Thyroid gland (tissue), 4 donors: ENCODE data around the gene SARDH. TPM values are rescaled to one million over a fixed set of nuclear protein-coding genes. Genes with fewer than 3 reads are reported as not detected.

ENCODE experiments used
- DNase-seq, 2 donors: peaks; one replicate each; pipeline ENCODE4 v3.0.0-alpha.2; 2019
- H3K27ac ChIP-seq, 3 donors: fragments of 200-600 bp; sonication (generic); 1 replicate in 2 of 3; 2 replicates in 1 of 3; pipeline ENCODE4 v1.5.1; 2016 to 2019; ENCODE audit warnings: mild to moderate bottlenecking in 1 of 3, moderate library complexity in 1 of 3
- H3K27me3 ChIP-seq: fragments of 200-600 bp; sonication (generic); one replicate; pipeline ENCODE4 v1.5.1; 2019
- H3K36me3 ChIP-seq, 2 donors: fragments of 200-600 bp; sonication (generic); one replicate each; pipeline ENCODE4 v1.5.1; 2016 to 2019
- H3K4me1 ChIP-seq, 2 donors: fragments of 200-600 bp; sonication (generic); one replicate each; pipeline ENCODE4 v1.5.1; 2017 to 2019
- H3K4me3 ChIP-seq, 3 donors: fragments of 200-600 bp; sonication (generic); replicated peaks in 1 of 3; 1 replicate in 2 of 3; 2 replicates in 1 of 3; pipeline ENCODE4 v1.5.1; 2016; ENCODE audit warnings: mild to moderate bottlenecking in 1 of 3
- H3K9me3 ChIP-seq: fragments of 200-600 bp; sonication (generic); one replicate; pipeline ENCODE4 v1.5.1; 2017
- POLR2A ChIP-seq, 2 donors: fragments of 450-650 bp; IDR thresholded peaks; one replicate each; pipeline ENCODE4 v1.6.1; 2017; ENCODE audit warnings: antibody characterized with exemption in 2 of 2, mild to moderate bottlenecking in 2 of 2, moderate library complexity in 1 of 2
- WGBS, 2 donors: methylation state at CpG; one replicate each; pipeline ENCODE4 v1.1.5; 2017; 5-methylcytosine and 5-hydroxymethylcytosine counted together
- intact Hi-C: fragments of 100-400 bp; cut with DNase I; formaldehyde crosslinking; loops from one replicate; pipeline ENCODE4 v1.15.1; 2023
- total RNA-seq, 4 donors: library from RNA; depleted of rRNA; stranded (reverse); fragments of >200 nt; gene quantifications; one replicate each; pipeline ENCODE4 v1.2.3, GENCODE V29; 2016
- TF ChIP-seq, protein P1 (sequence below), 6 experiments: fragments of 200-600 bp in 3 of 6; fragments of 450-650 bp in 3 of 6; sonication (generic) in 3 of 6; IDR thresholded peaks; one replicate each; pipeline ENCODE4 v1.5.1; 2016 to 2019; ENCODE audit warnings: antibody characterized with exemption in 6 of 6, mild to moderate bottlenecking in 2 of 6, inconsistent platforms in 1 of 6, moderate library complexity in 1 of 6

Gene SARDH
- total RNA-seq, 4 donors from 2014 or later: 2.2 to 6.2 (median 3.3) TPM; not detected in 1

DNA sequence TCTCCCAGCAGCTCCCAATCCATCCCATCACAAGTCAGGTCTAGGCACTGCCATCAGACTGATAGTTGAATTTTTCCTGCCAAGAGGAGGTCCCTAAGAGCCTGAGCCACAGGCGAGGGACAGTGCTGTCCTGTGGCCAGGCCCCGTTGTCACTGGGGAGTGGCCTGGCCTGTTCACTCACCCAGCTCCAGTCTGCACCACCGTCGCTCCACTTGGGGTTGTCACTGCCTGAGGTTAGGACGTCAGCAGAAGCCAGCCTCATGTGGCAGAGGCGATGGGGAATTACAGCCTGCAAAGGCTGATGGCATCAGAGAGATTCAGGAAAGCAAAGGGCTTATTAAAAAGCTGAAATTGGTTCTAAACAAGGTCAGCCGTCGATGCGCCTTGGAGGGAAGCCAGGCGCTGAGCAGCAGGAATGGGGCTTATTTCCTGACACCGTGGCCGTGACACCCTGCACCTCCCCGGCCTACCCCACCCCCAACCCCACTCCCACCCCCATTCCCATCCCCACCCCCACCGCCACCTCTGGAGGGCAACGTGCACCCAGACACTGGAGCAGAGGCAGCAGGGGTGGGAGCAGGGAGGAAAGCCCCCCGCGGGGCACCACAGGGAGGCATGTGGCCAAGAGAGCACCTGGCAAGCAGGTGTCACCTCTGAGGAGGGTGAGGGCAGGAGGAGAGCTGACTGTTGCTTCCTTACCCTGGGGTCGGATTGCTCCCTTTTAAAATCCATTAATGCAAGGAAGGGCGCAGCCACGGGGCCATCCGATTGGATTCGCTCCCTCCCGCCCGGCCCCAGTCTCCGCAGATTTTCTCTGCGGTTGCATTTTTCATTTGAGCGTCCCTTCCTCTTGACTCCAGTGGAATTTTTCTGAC lies 105.1 kb downstream of the SARDH start:
- Histone ChIP-seq H3K36me3 (no peaks in the 10 kb centered on the region), H3K27me3 (no peaks in the 10 kb centered on the region), H3K27ac (no peak overlapping the region), H3K4me1 (no peaks in the 10 kb centered on the region), H3K4me3 (no peak overlapping the region), H3K9me3 (no peaks in the 10 kb centered on the region)
- TF ChIP-seq POLR2A (IDR thresholded peaks at IDR 0.05): no peak
- TF ChIP-seq, protein P1, sequence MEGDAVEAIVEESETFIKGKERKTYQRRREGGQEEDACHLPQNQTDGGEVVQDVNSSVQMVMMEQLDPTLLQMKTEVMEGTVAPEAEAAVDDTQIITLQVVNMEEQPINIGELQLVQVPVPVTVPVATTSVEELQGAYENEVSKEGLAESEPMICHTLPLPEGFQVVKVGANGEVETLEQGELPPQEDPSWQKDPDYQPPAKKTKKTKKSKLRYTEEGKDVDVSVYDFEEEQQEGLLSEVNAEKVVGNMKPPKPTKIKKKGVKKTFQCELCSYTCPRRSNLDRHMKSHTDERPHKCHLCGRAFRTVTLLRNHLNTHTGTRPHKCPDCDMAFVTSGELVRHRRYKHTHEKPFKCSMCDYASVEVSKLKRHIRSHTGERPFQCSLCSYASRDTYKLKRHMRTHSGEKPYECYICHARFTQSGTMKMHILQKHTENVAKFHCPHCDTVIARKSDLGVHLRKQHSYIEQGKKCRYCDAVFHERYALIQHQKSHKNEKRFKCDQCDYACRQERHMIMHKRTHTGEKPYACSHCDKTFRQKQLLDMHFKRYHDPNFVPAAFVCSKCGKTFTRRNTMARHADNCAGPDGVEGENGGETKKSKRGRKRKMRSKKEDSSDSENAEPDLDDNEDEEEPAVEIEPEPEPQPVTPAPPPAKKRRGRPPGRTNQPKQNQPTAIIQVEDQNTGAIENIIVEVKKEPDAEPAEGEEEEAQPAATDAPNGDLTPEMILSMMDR (IDR thresholded peaks at IDR 0.05): no peak
- DNase-seq: no peak
- intact Hi-C loops: no loop called here
- WGBS, 2 donors: 65 to 81% methylated on average over 25 to 26 of the region's 27 CpGs

DNA sequence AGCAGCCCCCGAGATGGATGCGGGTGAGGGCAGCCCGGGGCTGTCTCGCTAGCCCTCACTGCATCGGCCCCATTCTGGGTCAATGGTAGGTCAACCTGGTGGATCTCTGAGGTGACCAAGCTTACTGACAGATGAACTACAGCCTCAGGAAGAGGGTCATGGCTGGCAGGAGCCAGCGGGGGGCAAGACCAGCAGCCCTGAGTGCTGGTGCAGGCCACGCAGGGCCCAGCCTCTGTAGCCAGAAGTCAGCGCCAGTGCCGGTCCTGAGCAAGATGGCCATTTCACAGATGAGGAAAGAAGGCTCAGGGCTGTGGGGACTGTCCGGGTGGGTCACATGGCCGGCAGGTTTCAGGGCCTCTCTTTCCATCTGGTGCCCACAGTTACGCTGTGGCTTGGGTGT lies 107.0 kb downstream of the SARDH start:
- Histone ChIP-seq H3K9me3 (no peaks in the 10 kb centered on the region), H3K4me3 (no peak overlapping the region), H3K27me3 (no peaks in the 10 kb centered on the region), H3K27ac (no peak overlapping the region), H3K36me3 (no peaks in the 10 kb centered on the region), H3K4me1 (no peaks in the 10 kb centered on the region)
- TF ChIP-seq, protein P1 (IDR thresholded peaks at IDR 0.05): no peak
- no peak for TF ChIP-seq POLR2A (IDR thresholded peaks at IDR 0.05)
- intact Hi-C loops: no loop called here
- no peak for DNase-seq
- WGBS, 2 donors: 95 to 100% methylated on average over 3 to 7 of the region's 12 CpGs

DNA sequence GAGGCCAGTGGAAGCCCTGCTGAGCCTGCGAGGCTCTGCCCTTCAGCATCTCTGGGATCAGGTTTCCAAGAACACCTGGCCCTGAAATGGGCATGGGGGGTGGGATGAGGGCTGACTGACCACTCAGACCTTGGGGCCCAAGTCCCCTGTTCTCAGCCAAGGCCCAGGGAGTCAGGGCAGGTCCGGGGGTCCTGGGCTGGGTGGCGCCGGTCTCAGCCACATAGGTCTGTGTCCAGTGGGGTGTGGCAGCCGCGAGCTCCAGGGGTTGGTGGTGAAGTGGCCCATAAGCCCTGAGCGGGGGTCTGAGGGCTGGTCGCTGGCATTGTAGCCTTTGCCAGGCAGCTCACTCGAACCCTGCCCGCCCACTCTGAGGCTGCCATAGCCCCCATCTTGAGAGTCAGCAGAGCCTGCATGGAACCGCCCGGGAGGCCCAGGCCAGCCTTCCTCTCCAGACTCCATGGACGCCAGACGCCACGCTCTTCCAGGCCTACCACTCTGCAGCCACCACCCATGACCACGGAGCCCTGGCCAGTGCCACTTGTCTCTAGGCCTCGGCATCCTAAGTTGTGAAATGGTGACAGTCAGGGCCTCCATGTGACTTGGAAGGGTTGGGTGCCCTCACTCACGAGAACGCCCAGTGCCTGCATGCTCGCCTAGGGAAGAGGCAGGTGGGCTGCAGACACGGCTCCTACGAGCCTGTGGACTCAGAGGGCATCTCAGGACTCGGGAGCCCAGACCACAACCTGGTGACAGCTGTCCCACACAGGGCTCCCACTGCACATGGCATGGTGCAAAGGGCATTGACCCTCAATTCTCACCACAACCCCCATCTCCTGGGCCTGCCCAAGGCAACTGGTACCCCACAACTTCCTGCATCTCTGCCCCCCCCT lies 108.7 kb downstream of the SARDH start:
- Histone ChIP-seq H3K27ac (no peak overlapping the region), H3K4me1 (no peaks in the 10 kb centered on the region), H3K36me3 (no peaks in the 10 kb centered on the region), H3K4me3 (no peak overlapping the region), H3K27me3 (no peaks in the 10 kb centered on the region), H3K9me3 (no peaks in the 10 kb centered on the region)
- no peak for DNase-seq
- 77 to 85% methylated on average over 9 to 10 of the region's 23 CpGs for WGBS, 2 donors
- TF ChIP-seq, protein P1 (IDR thresholded peaks at IDR 0.05): no peak
- no peak for TF ChIP-seq POLR2A (IDR thresholded peaks at IDR 0.05)
- intact Hi-C loops: no loop called here

DNA sequence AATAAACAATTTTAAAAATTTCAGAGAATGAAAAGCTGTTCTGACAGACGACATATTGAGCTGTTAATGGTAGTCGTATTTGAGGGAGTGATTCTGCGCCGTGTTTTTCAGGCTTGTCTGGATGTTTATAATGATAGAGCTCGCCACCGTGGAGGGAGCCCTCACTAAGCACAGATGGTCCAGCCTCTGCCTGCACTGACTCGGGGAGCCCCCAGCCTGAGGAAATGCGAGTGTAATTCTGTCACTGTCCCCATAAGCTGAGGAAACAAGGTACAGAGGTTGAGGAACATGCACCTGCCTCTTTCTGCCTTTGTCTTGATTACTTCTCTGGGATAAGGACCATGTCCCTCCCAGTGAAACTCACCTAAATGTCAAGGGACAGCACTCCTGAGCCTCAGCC lies 109.4 kb downstream of the SARDH start:
- no peak for DNase-seq
- Histone ChIP-seq H3K27ac (no peak overlapping the region), H3K27me3 (no peaks in the 10 kb centered on the region), H3K4me3 (no peak overlapping the region), H3K36me3 (no peaks in the 10 kb centered on the region), H3K4me1 (no peaks in the 10 kb centered on the region), H3K9me3 (no peaks in the 10 kb centered on the region)
- intact Hi-C loops: no loop called here
- 85 to 86% methylated on average over 6 to 8 of the region's 8 CpGs for WGBS, 2 donors
- TF ChIP-seq, protein P1 (IDR thresholded peaks at IDR 0.05): no peak
- no peak for TF ChIP-seq POLR2A (IDR thresholded peaks at IDR 0.05)
